Naive B cell (primary cell): ENCODE measurements around the gene LIFR. TPM values are rescaled to one million over a fixed set of nuclear protein-coding genes. Genes with fewer than 3 reads are reported as not detected.

Source experiments
- ATAC-seq, 2 donors: fragments of 150-1000 bp; cut with Tn5 transposase; 2 replicates each; pipeline ENCODE4 v1.10.0; 2021; ENCODE audit warnings: low read depth in 2 of 2, mild to moderate bottlenecking in 2 of 2, moderate library complexity in 2 of 2
- DNase-seq: peaks from one replicate; pipeline ENCODE4 v3.0.0; 2022
- H3K27ac Mint-ChIP-seq, 6 donors: one replicate each; pipeline ENCODE4 v1.8.0; 2020 to 2022; ENCODE audit warnings: mild to moderate bottlenecking in 6 of 6, mixed read lengths in 6 of 6, moderate library complexity in 5 of 6, inconsistent platforms in 2 of 6
- H3K27me3 Mint-ChIP-seq, 3 donors: one replicate each; pipeline ENCODE4 v1.8.0; 2021 to 2022; ENCODE audit warnings: mixed read lengths in 3 of 3, mild to moderate bottlenecking in 1 of 3
- H3K36me3 Mint-ChIP-seq, 2 donors: one replicate each; pipeline ENCODE4 v1.8.0; 2020 to 2022; ENCODE audit warnings: mixed read lengths in 2 of 2, inconsistent platforms in 1 of 2, mild to moderate bottlenecking in 1 of 2
- H3K4me1 Mint-ChIP-seq, 3 donors: one replicate each; pipeline ENCODE4 v1.8.0; 2020 to 2022; ENCODE audit warnings: mixed read lengths in 3 of 3, inconsistent platforms in 1 of 3, mild to moderate bottlenecking in 1 of 3, moderate library complexity in 1 of 3
- H3K4me3 Mint-ChIP-seq, 8 donors: one replicate each; pipeline ENCODE4 v1.8.0; 2020 to 2022; ENCODE audit warnings: mild to moderate bottlenecking in 8 of 8, mixed read lengths in 8 of 8, moderate library complexity in 8 of 8, inconsistent platforms in 2 of 8
- H3K9me3 Mint-ChIP-seq, 7 donors: one replicate each; pipeline ENCODE4 v1.8.0; 2020 to 2022; ENCODE audit warnings: mixed read lengths in 7 of 7, mild to moderate bottlenecking in 5 of 7, inconsistent platforms in 2 of 7, moderate library complexity in 1 of 7
- polyA plus RNA-seq, 6 donors: library from polyadenylated mRNA; unstranded; fragments of 300-500 nt; fragmentation: Illumina TruSeq; gene quantifications; one replicate each; pipeline ENCODE4 v1.2.3, GENCODE V29; 2021; ENCODE audit warnings: low read depth in 6 of 6

Gene LIFR
- polyA plus RNA-seq, 6 donors from 2014 or later, result not detected

DNA sequence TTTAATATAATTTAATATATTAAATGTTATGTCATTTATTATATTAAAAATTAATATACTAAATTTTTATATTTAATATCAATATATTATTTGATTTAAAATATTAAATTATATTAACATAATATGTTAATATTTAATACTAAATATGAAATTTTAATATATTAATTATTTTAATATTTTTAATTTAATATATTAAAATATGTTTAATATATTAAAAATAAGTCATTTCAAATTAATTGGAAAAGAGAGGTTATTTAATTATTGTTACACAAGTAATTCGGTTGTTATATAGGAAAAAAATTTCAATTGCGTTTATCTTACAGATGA, 114.2 kb downstream of the LIFR start:
- DNase-seq, result no peak
- Mint-ChIP-seq H3K27me3 (peaks cover 65 to 75% (median 69%) of the 10 kb centered on the region in 3 donors), H3K27ac (no peak overlapping the region), H3K9me3 (peaks cover 0 to 6% (median 2%) of the 10 kb centered on the region in 7 donors), H3K4me1 (no peaks in the 10 kb centered on the region), H3K36me3 (peaks cover 0 to 13% of the 10 kb centered on the region in 2 donors), H3K4me3 (no peak overlapping the region)
- ATAC-seq, result no peak

DNA sequence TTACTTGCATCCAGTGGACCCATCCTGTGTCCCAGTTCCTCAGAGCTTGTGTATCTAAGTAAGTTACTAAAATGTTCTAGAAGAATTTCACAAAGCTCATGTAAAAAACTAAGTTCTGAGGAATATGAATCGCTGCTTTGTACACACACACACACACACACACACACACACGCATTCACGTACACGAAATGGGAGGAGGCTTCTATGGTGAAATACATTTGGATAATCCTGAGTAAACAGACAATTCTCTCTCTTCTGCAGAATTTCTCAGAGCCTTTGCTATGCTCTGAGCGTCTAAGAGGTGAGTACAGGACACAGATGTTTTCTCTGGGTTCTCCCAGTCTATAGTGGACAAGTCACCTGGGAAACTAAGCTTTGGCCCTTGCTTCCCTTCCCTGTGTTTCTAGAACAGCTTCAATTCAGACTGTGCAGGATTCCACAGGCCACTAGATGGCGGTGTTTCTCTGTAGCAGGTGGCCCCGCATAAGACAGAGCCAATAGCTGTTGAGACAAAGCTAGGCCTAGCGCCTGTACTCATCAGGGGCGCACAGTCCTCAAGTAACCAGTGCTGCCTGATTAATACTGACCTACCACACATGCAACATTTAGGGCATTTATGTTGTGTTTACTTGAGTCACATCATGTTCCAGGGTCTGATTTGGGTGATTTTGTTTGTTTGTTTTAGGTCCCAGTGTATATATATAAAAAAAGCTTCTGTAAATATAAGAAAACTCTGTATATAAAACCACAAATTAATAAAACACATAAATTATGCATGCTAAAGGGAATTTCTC, 114.8 kb downstream of the LIFR start:
- H3K27me3 Mint-ChIP-seq, result peaks cover 65 to 75% (median 69%) of the 10 kb centered on the region in 3 donors

DNA sequence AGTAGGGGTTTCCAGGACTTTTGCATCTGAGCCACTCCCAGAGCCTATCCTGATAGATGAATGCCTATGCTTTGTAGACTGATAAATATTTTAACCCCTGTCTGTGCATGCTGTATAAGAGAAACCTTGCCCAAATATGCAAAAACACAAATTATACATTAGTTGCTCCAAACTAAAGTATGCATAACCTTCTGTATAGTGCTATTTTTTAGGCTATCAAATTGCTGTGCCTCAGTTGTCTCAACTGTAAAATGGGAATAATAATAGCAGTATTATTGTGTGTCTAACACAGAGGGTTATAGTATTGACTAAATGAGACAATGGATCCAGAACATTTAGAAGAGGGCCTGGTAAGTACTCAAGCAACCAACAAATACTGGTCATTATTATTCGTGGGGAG, 117.7 kb downstream of the LIFR start:
- DNase-seq, result no peak
- ATAC-seq, result no peak
- Mint-ChIP-seq H3K36me3 (no peaks in the 10 kb centered on the region), H3K4me1 (no peaks in the 10 kb centered on the region), H3K27ac (no peak overlapping the region), H3K27me3 (peaks cover 69 to 70% (median 69%) of the 10 kb centered on the region in 3 donors), H3K9me3 (peaks cover 0 to 3% (median 0%) of the 10 kb centered on the region in 7 donors), H3K4me3 (no peak overlapping the region)

More for the DNA sequence above, 114.8 kb downstream of the LIFR start:
- H3K4me3 Mint-ChIP-seq, result no peak overlapping the region
- ATAC-seq, result peak; percentile 90 to 93
- H3K9me3 Mint-ChIP-seq, result peaks cover 0 to 4% (median 2%) of the 10 kb centered on the region in 7 donors
- H3K27ac Mint-ChIP-seq, result no peak overlapping the region
- H3K4me1 Mint-ChIP-seq, result no peaks in the 10 kb centered on the region
- H3K36me3 Mint-ChIP-seq, result peaks cover 0 to 9% of the 10 kb centered on the region in 2 donors
- DNase-seq, result peak; percentile 53

DNA sequence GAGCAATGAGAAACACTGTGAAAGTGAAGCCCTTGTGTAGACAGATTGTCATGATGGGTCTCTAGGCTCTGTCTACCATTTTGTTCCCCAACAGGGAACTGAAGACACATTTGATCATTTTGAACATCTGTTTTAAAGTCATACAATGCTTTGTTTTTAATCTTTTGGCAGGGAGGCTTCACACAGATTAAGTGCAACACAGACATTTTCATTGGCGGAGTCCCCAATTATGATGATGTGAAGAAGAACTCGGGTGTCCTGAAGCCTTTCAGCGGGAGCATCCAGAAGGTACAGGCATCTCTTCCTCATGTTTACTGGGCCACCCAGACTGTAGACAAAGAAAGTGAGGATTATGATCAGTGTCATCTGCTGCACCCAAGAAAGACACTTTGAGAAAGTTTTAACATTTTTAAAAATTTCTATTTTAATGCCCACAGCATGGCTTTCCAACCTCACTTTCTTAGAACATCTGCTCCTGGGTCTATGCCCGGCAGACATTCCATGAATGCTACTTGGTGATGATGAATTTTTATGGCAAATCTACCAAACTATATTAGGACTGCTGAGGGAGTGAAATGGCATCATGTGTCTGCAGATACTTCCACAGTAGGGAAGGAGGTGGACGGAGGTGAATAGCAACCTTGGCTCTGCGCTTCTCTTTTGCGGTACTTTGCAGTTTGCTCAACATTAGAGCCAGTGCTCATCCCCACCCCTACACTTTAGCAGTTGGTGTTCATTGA, 121.3 kb downstream of the LIFR start:
- ATAC-seq (no peak), DNase-seq (no peak)
- H3K4me1 Mint-ChIP-seq, result no peaks in the 10 kb centered on the region
- H3K27me3 Mint-ChIP-seq, result peaks cover 73 to 84% (median 79%) of the 10 kb centered on the region in 3 donors
- peaks cover 0 to 5% (median 0%) of the 10 kb centered on the region in 7 donors for H3K9me3 Mint-ChIP-seq
- no peak overlapping the region for H3K4me3 Mint-ChIP-seq
- no peak overlapping the region for H3K27ac Mint-ChIP-seq
- no peaks in the 10 kb centered on the region for H3K36me3 Mint-ChIP-seq

DNA sequence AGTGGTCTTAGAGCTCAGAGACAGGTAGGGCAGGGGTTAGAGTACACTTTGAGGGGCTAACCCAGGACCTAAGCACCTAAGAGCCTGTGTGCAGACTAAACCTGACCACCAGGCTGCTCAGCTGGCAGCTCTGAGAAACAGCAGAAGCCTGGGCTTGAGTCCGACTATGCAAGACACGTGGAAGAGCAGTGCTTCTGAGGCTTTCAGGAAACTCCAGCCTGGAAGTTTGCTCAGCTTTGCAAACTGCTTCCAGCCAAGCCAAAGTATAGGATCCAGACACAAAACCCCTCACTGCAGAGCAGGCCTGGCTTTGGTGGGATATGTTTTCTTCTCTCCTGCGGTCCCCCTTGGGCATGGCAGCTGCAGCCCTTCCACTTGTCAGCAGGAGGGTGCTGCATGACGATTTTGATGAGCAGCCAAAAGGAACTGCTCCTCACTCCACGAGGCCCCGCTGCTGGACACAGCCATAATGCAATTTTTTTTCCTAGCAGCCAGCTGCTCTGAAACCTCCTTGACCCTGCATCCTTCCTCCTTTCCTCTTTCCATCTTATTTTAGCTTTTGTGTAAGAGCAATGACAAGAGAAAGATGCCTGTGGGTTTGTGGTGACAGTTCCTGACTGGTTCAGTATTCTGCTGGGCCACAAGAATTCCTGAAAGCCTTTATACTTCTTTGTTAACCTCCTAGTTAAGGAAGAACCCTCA, 123.1 kb downstream of the LIFR start:
- ATAC-seq (no peak), DNase-seq (no peak)
- H3K4me3 Mint-ChIP-seq, result no peak overlapping the region

DNA sequence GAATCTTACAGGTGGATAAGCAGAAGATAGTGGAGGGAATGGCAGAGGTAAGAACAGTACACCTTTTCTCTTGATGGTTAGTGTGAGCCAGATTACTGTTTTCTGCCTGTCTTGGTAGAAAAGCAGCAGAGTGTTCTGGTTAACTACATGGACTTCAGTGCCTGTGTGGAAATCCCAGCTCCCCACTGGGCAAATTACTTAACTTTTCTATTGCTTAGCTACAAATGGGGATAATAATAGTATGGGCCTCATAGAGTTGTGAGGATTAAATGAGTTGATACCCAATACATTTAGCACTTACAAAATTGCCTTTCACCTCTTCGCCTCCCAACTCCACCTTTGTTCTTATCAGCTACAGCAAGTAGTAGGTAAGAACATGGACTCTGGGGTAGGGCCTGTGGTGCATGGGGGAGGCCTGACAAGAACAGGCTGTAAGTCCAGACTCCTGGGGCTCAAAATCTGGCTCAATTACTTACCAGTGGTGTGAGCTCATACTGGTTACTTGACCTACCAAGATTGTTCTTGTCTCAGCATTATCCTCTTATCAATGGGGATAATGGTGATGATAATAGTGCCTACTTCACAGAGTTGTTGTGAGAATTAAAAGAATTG, 125.1 kb downstream of the LIFR start:
- peaks cover 0 to 5% (median 0%) of the 10 kb centered on the region in 7 donors for H3K9me3 Mint-ChIP-seq
- ATAC-seq (no peak), DNase-seq (no peak)
- H3K4me3 Mint-ChIP-seq, result no peak overlapping the region
- no peak overlapping the region for H3K27ac Mint-ChIP-seq
- peaks cover 54 to 65% (median 63%) of the 10 kb centered on the region in 3 donors for H3K27me3 Mint-ChIP-seq
- no peaks in the 10 kb centered on the region for H3K4me1 Mint-ChIP-seq
- H3K36me3 Mint-ChIP-seq, result no peaks in the 10 kb centered on the region

More for the DNA sequence above, 123.1 kb downstream of the LIFR start:
- H3K27me3 Mint-ChIP-seq, result peaks cover 67 to 75% (median 72%) of the 10 kb centered on the region in 3 donors
- no peaks in the 10 kb centered on the region for H3K36me3 Mint-ChIP-seq
- H3K4me1 Mint-ChIP-seq, result no peaks in the 10 kb centered on the region
- H3K9me3 Mint-ChIP-seq, result peaks cover 0 to 5% (median 0%) of the 10 kb centered on the region in 7 donors
- no peak overlapping the region for H3K27ac Mint-ChIP-seq

DNA sequence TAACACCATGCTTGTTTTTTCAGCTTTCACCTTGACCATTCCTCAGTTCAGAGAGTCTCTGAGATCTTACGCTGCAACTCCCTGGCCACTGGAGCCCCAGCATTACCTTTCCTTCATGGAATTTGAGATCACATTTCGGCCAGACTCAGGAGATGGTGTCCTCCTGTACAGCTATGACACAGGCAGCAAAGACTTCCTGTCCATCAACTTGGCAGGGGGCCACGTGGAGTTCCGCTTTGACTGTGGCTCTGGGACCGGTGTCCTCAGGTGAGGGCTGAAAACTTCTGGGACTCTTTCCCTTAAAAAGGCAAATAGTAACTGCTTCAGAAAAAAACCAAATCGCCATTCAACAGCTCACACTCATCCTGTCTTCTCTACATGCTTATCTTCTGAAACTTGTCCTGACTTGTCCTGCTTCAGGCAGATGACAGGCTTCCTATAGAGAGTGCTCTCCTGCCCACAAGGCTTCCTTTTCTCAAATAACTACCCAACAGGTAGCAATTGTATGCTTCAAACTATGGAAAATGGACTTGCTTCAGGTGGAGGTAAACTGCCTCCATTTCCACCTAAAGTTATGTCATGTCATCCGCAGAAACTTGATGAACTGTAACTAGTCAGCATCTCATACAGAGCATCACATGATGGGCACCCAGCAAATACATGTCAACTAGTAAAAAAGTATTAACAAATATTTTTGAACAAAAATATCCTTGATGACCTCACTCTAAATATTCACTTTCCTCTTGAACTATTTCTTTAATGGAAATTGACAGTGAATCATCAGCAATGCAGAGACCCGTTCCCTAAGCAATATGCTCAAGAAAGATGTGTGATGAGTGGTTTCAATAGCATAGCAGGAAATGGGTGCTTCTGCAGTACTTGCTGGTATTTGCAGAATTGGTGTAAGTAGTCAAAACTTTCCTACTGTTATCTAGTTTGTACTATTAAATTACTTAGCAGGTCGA, 129.2 kb downstream of the LIFR start:
- Mint-ChIP-seq H3K4me1 (no peaks in the 10 kb centered on the region), H3K9me3 (peaks cover 0 to 5% (median 0%) of the 10 kb centered on the region in 7 donors), H3K4me3 (no peak overlapping the region), H3K27ac (no peak overlapping the region), H3K36me3 (no peaks in the 10 kb centered on the region), H3K27me3 (peaks cover 40 to 45% (median 43%) of the 10 kb centered on the region in 3 donors)
- no peak for DNase-seq
- no peak for ATAC-seq

DNA sequence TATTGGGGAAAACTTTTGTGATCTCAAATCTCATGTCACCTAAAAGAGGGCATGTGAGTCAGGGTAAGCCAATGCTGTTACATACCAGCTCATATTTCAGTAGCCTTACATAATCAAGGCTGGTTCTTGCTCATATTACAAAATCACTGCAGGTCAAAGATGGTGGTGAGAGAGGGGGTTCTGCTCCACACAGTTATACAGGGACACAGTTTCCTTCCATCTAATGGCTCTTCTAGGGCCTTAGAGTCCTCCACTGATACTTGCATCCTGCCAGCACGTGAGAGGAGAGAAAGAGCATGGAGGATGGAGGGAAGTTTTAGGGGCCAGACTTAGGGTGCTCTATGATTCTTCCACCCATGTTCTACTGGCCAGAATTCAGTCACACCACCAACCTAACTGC, 130.0 kb downstream of the LIFR start:
- H3K4me1 Mint-ChIP-seq, result no peaks in the 10 kb centered on the region
- peaks cover 0 to under 1% (median 0%) of the 10 kb centered on the region in 7 donors for H3K9me3 Mint-ChIP-seq
- H3K36me3 Mint-ChIP-seq, result no peaks in the 10 kb centered on the region
- no peak overlapping the region for H3K4me3 Mint-ChIP-seq
- H3K27ac Mint-ChIP-seq, result no peak overlapping the region
- no peak for ATAC-seq
- no peak for DNase-seq
- H3K27me3 Mint-ChIP-seq, result peaks cover 36 to 45% (median 38%) of the 10 kb centered on the region in 3 donors
